MM.1S (cell line): Measurements from ENCODE around the gene CD82.

Experiments
- DNase-seq: peaks from one replicate; pipeline ENCODE4 v3.0.0-alpha.2; 2015
- H2AFZ ChIP-seq: fragments of 300-600 bp; sonication (generic); 2 replicates; pipeline ENCODE4 v1.6.0; 2016; ENCODE audit warnings: antibody characterized with exemption, low read length
- H3F3A ChIP-seq: fragments of 300-600 bp; sonication (generic); 2 replicates; pipeline ENCODE4 v1.6.1; 2016; ENCODE audit warnings: mild to moderate bottlenecking, antibody characterized with exemption, low read length, moderate library complexity, mixed read lengths; ENCODE audit not compliant: insufficient read depth
- H3K27ac ChIP-seq: fragments of 300-600 bp; sonication (generic); 2 replicates; pipeline ENCODE4 v1.5.1; 2016; ENCODE audit warnings: mild to moderate bottlenecking, low read length
- H3K27me3 ChIP-seq: fragments of 300-600 bp; sonication (generic); replicated peaks from 2 replicates; pipeline ENCODE4 v1.6.0; 2016; ENCODE audit warnings: low read length; ENCODE audit not compliant: insufficient read depth
- H3K36me3 ChIP-seq: fragments of 300-600 bp; sonication (generic); replicated peaks from 2 replicates; pipeline ENCODE4 v1.6.1; 2016; ENCODE audit warnings: mild to moderate bottlenecking, low read length, mixed read lengths; ENCODE audit not compliant: insufficient read depth
- H3K4me1 ChIP-seq: fragments of 300-600 bp; sonication (generic); 2 replicates; pipeline ENCODE4 v1.6.1; 2016; ENCODE audit warnings: low read length, mixed read lengths
- H3K4me2 ChIP-seq: fragments of 300-600 bp; sonication (generic); 2 replicates; pipeline ENCODE4 v1.6.0; 2016; ENCODE audit warnings: low read depth, low read length
- H3K4me3 ChIP-seq: fragments of 300-600 bp; sonication (generic); 2 replicates; pipeline ENCODE4 v1.5.1; 2016; ENCODE audit warnings: low read length, mixed read lengths
- H3K79me2 ChIP-seq: fragments of 300-600 bp; sonication (generic); 2 replicates; pipeline ENCODE4 v1.6.1; 2016; ENCODE audit warnings: mixed run types, low read length, mixed read lengths
- H3K9ac ChIP-seq: fragments of 300-600 bp; sonication (generic); 2 replicates; pipeline ENCODE4 v1.6.1; 2016; ENCODE audit warnings: low read length, mixed read lengths
- H3K9me2 ChIP-seq: fragments of 300-600 bp; sonication (generic); replicated peaks from 2 replicates; pipeline ENCODE4 v1.6.1; 2016; ENCODE audit warnings: mild to moderate bottlenecking, low read length, mixed read lengths; ENCODE audit not compliant: insufficient read depth
- H3K9me3 ChIP-seq: fragments of 300-600 bp; sonication (generic); replicated peaks from 2 replicates; pipeline ENCODE4 v1.6.1; 2016; ENCODE audit warnings: mild to moderate bottlenecking, low read length, mixed read lengths; ENCODE audit not compliant: insufficient read depth
- H4K20me1 ChIP-seq: fragments of 300-600 bp; sonication (generic); 2 replicates; pipeline ENCODE4 v1.6.1; 2016; ENCODE audit warnings: mild to moderate bottlenecking, low read length, moderate library complexity, mixed read lengths; ENCODE audit not compliant: insufficient read depth
- EZH2 ChIP-seq: fragments of 300-600 bp; sonication (generic); optimal IDR thresholded peaks from 2 replicates; pipeline ENCODE3; 2017; ENCODE audit warnings: low read depth, mild to moderate bottlenecking, antibody characterized with exemption, low read length, mixed read lengths
- EZH2phosphoT487 ChIP-seq: fragments of 300-600 bp; sonication (generic); IDR thresholded peaks from 2 replicates; pipeline ENCODE4 v1.6.1; 2018; ENCODE audit warnings: antibody characterized with exemption, low read length
- TF ChIP-seq, protein P1 (sequence below): fragments of 300-600 bp; sonication (generic); IDR thresholded peaks from 2 replicates; pipeline ENCODE4 v1.5.1; 2016; ENCODE audit warnings: antibody characterized with exemption, low read length, mixed read lengths

The CD82 gene

DNA sequence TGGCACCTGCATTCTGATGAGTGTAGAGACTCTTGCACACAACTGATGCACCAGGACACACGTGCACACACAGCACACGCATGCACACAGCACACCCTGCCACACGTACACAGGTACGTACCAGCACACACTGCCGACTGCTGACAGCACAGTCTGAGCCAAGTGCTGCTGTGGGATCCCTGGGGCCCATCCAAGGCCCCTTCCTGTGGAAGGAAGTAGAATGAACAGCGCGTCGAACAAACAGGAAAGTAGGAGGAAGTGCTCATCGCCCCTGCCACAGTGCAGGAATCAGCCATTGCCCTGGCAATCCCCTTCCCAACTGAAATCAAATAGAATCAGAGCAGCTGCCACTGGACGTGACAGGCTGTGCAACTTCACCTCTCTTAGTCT, 57.9 kb downstream of the CD82 start:
- H3K36me3 ChIP-seq, result no peaks in the 10 kb centered on the region
- H3K4me1 ChIP-seq, result no peaks in the 10 kb centered on the region
- H3K27me3 ChIP-seq, result no peaks in the 10 kb centered on the region
- no peak overlapping the region for H3K9ac ChIP-seq
- no peak overlapping the region for H3K4me3 ChIP-seq
- H3K79me2 ChIP-seq, result no peaks in the 10 kb centered on the region
- no peaks in the 10 kb centered on the region for H4K20me1 ChIP-seq
- no peak for TF ChIP-seq EZH2phosphoT487
- TF ChIP-seq, protein P1, sequence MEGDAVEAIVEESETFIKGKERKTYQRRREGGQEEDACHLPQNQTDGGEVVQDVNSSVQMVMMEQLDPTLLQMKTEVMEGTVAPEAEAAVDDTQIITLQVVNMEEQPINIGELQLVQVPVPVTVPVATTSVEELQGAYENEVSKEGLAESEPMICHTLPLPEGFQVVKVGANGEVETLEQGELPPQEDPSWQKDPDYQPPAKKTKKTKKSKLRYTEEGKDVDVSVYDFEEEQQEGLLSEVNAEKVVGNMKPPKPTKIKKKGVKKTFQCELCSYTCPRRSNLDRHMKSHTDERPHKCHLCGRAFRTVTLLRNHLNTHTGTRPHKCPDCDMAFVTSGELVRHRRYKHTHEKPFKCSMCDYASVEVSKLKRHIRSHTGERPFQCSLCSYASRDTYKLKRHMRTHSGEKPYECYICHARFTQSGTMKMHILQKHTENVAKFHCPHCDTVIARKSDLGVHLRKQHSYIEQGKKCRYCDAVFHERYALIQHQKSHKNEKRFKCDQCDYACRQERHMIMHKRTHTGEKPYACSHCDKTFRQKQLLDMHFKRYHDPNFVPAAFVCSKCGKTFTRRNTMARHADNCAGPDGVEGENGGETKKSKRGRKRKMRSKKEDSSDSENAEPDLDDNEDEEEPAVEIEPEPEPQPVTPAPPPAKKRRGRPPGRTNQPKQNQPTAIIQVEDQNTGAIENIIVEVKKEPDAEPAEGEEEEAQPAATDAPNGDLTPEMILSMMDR, result no peak
- TF ChIP-seq EZH2, result no peak
- no peak overlapping the region for H3K4me2 ChIP-seq
- DNase-seq, result no peak
- H3K9me2 ChIP-seq, result no peaks in the 10 kb centered on the region
- no peak overlapping the region for H2AFZ ChIP-seq
- no peaks in the 10 kb centered on the region for H3F3A ChIP-seq
- H3K27ac ChIP-seq, result no peak overlapping the region
- H3K9me3 ChIP-seq, result no peaks in the 10 kb centered on the region

DNA sequence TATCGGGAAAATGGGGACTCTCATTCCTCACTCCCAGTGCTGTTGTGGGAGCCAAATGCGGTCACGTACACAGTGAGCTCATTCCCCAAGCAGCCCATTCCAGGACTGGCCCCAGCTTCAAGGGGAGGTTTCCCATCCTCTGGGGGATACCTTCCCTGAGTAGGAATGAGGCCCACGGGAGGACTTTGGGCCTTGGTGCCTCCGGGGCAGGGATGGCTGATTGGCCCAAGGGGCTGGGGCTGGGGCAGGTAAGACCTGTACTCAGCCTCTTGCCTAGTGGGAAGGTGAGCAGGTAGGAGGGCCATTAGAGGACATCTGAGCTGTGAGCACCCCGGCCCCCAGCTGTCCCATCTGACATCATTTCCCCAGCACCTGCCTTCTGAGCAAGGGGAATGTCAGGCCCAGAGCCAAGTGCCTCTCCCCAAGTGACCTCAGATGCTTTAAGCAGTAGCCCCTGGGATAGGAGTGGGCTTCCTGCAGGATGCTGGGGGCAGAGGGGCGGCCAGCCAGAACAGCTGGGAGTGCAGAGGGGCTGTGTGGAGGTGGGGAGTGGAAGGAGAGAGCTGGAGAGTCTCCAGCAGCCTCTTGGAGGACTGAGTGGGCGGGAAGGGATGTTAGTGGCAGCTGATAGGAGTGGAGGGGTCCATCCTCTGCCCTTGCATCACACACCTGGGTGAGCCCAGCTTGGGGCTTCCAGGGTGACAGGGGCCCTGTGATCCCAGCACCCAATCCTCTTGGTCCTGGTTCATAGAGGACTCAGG, 58.4 kb downstream of the CD82 start:
- no peaks in the 10 kb centered on the region for H3K27me3 ChIP-seq
- H3K4me3 ChIP-seq, result no peak overlapping the region
- no peak overlapping the region for H2AFZ ChIP-seq
- H3K9me2 ChIP-seq, result no peaks in the 10 kb centered on the region
- TF ChIP-seq, protein P1, result no peak
- TF ChIP-seq EZH2, result no peak
- no peak for TF ChIP-seq EZH2phosphoT487
- H3K36me3 ChIP-seq, result no peaks in the 10 kb centered on the region
- H3K9me3 ChIP-seq, result no peaks in the 10 kb centered on the region
- no peak overlapping the region for H3K4me2 ChIP-seq
- DNase-seq, result no peak
- no peak overlapping the region for H3K9ac ChIP-seq
- H4K20me1 ChIP-seq, result no peaks in the 10 kb centered on the region
- H3K79me2 ChIP-seq, result no peaks in the 10 kb centered on the region
- H3K27ac ChIP-seq, result no peak overlapping the region
- H3K4me1 ChIP-seq, result no peaks in the 10 kb centered on the region
- no peaks in the 10 kb centered on the region for H3F3A ChIP-seq

DNA sequence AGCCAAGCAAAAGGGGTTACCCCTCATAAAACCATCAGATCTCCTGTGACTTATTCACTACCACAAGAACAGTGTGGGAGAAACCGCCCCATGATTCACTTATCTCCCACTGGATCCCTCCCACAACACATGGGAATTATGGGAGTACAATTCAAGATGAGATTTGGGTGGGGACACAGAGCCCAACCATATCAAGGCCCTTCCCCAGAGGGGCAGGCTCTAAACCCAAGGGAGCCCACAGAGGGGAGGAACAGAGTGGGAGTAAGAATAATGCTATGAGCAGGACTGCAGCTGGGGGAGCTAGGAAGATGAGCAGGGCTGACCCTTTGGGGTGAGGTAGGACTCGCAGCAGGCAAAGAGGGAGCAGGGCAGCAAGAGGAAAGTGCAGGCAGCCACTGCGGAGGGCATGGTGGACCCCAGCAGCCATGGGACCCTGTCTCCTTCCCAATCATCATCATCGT, 59.3 kb downstream of the CD82 start:
- no peaks in the 10 kb centered on the region for H3K27me3 ChIP-seq
- H3K4me1 ChIP-seq, result no peaks in the 10 kb centered on the region
- no peak overlapping the region for H3K4me3 ChIP-seq
- H3K9me3 ChIP-seq, result no peaks in the 10 kb centered on the region
- no peak overlapping the region for H3K4me2 ChIP-seq
- H3K36me3 ChIP-seq, result no peaks in the 10 kb centered on the region
- no peaks in the 10 kb centered on the region for H3K9me2 ChIP-seq
- TF ChIP-seq, protein P1, result no peak
- TF ChIP-seq EZH2phosphoT487 (no peak), EZH2 (no peak)
- H4K20me1 ChIP-seq, result no peaks in the 10 kb centered on the region
- no peak for DNase-seq
- H3K79me2 ChIP-seq, result no peaks in the 10 kb centered on the region
- H3F3A ChIP-seq, result no peaks in the 10 kb centered on the region
- no peak overlapping the region for H3K27ac ChIP-seq
- no peak overlapping the region for H3K9ac ChIP-seq
- H2AFZ ChIP-seq, result no peak overlapping the region
